ENCODE measurements around the gene PVALEF.

Gene PVALEF

GRCh38 chr17:81163051-81163695, 2.1 kb upstream of the PVALEF start:
- no peak for DNase-seq

DNA sequence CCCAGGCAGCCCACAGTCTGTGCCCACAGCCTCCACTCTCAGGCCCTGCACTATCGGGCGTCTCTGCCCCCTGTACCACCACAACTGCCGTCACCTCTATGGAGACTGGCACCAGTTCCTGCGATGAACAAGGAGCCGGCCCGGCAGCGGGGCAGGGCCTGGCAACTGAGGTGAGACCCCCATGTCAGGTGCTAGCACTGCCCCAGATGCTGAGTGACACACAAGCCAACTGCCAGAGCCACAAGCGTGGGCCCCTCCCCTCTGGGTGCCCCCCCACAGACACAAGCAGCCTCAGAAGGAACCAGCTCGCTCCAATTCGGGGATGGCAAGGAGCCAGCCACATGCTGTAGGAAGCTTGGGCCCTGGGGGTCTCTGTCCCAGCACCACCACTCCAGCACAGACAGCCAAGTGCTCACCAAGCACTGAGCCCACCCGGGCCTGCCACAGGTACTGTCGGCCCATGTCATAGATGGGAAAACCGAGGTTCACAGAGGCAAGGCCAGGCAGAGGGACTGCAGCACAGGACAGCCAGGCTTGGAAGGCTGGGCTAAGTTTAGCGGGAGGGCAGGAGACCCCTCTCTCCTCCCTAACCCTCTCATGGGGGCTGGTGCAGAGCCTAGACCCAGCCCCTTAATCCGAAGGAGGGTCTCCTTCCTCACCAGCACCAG, 1.5 kb upstream of the PVALEF start:
- DNase-seq, result no peak

- no peak for DNase-seq
Measured at GRCh38 chr17:81164371-81165245, 699 bp upstream of the PVALEF start.

GRCh38 chr17:81166033-81166492, 756 bp downstream of the PVALEF start, which contains the start of gene AATK:
Gene AATK, minus strand, starts transcription at chr17:81166221. Its CDS starts 229 bp downstream, at chr17:81165992.
- no peak for DNase-seq

- no peak for DNase-seq
Measured at GRCh38 chr17:81167194-81167524, 1.9 kb downstream of the PVALEF start.

- DNase-seq, result no peak
Measured at GRCh38 chr17:81167638-81168037, 2.3 kb downstream of the PVALEF start.

GRCh38 chr17:81169870-81170309, 4.6 kb downstream of the PVALEF start:
- no peak for DNase-seq

DNA sequence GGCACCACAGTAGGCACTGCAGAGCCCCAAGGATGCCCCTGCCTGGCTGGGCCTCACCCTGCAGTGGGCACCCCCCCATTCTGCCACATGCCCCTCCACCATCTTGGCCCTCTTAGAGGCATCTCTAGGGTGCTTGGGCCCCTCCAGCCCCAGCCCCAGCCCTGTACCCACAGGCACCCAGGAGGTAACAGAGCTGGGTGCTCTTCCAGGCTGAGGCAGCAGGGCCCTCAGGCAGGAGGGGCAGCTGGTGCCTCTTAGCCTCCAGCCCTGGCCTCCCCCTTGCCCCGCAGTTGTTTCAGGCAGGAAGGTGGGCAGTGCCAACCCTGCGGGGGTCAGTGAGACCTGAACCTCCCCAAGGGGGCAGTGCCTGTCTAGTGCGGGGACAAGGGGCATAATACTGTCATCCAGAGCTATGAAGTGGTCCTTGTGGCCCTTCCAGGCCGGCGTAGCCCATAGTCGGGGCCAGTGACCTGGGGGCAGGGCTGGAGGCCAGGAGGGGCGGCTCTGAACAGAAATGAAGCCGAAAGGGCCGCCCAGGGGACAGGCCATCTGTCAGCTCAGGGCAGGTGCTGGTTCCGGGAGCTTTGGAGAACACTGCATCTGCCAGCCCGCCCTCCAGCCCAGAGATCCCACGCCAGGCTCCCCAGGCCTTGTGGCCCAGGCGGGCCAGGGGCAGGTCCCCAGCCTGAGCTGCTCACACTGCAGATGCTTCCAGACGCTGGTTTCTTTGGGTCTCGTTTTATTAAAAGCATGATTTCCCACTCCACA, 5.6 kb downstream of the PVALEF start:
- no peak for DNase-seq

DNA sequence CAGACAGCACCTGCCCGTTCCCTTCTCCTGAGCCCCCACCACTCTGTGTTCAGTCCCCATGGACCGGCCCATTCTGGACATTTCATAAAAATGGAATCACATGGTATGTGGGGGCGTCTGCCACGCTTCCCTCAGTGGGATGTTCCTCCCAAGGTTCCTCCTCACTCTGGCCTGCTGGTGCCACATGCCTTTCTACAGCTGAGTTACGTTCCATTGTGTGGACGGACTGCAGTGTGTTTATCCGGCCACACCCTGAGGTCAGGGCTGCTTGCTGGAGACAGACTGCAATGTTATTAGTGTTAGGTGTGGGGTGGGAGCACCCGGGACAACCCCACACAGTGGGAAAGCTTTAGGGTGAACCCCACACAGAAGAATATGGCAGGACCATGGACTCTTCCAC, 6.6 kb downstream of the PVALEF start:
- peak; percentile 67 to 85 for DNase-seq

DNA sequence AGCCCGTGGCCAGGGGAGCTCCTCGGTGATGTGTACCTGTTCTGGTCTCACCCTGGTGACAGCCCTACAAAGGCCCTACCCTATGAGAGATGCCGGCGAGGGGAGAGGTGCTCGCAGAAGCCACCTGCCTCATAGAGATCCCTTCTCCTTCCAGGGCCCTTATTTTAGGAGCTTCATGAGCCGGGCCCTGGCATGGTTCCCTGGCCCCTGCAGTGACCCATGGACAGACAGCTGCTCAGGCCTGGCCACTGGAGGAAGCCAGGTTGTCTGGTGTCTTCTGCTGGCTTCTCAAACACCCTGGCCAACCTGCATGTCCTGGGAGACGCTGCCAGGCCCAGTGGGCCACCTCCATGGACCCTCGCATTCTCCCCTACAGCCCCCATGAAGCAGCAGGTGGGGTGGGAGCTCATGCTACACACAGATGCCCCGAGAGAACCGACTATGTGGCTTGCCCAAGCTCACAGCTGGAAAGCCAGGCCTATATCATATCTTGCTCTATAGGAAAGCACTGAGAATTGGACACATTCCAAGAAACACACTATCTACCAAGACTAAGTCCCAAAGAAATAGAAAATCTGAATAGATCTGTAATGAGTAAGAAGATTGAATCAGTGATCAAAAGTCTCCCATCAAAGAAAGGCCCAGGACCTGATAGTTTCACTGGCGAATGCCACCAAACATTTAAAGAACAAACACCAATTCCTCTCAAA, 7.9 kb downstream of the PVALEF start:
- no peak for DNase-seq

- no peak for DNase-seq
Measured at GRCh38 chr17:81173762-81174155, 8.5 kb downstream of the PVALEF start.

DNA sequence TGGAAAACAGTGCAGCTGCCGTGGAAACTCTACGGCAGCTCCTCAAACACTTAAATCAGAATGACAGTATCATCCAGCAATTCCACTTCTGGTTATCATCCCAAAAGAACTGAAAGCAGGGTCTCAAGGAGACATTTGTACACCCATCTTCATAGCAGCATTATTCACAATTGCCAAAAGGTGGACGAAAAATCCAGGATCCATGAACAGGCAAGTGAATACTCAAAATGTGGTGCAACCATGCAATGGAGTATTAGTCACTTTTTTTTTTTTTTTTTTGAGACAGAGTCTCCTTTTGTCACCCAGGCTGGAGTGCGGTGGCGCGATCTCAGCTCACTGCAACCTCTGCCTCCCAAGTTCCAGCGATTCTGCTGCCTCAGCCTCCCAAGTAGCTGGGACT, 11.4 kb downstream of the PVALEF start:
- peak in 1 of 2 donors; percentile 39 for DNase-seq

DNA sequence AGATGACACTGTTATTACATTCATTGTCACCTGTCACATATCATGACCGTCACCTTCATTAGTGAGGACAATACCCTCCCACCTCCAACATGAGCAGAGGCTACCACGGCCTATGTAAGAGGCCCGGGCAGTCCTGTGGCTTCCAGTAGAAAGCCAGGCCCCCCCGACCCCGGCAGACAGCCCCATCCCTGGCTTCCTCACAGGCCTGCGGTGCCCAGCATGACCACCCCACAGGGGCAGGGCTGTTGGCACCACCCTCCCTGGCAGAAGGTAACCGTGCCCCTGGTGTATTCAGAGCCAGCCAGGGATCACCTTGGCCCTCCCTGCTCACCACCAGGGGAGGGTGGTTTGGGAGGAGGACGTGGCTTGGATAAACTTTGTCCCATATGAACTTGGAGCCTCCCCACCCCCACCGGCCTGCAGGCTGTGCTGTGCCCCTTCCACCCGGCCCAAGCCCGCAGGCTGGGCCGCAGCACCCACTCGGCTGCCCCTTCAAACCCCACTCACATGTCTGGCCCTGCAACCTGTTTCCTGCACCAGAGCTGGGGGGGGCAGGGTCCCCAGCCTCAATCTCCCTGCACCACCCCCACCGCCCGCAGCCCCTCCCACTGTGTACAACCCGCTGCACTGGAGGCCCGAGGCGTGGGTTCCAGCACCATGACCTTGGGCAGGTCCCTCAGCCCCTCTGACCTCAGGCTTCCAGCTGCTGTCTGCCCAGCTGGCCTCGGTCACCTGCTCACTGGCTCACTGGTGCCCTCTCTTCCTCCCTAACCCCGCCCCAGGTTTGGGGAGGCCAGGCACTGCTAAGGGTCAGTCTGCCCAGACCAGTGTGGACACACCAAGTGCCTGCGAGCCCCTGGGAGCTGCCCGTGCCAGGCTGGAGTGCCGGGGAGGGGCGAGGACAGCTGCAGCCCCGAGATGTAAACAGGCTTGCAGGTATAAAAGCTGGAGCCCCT, 13.1 kb downstream of the PVALEF start:
- no peak for DNase-seq

GRCh38 chr17:81179220-81179619, 13.9 kb downstream of the PVALEF start:
- DNase-seq, result no peak

DNA sequence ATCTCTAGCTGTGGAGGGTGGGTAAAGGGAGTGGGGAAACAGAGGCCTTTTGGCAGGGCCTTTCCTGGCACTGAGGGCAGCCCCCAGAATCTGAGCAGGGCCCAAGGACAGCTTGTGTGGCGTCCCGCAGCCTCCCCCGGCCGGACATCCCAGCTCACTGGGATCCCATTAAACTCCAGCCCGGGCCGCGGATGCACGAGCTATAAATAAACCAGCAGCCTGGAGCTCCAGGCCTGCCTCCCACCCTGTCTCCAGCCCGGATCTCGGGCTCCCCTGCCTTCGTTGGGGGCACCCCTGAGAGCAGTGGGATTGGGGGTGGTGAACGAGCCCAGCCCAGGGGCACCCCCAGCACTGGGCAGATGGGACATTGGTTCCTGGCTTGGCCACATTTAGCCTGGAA, 14.6 kb downstream of the PVALEF start:
- no peak for DNase-seq

DNA sequence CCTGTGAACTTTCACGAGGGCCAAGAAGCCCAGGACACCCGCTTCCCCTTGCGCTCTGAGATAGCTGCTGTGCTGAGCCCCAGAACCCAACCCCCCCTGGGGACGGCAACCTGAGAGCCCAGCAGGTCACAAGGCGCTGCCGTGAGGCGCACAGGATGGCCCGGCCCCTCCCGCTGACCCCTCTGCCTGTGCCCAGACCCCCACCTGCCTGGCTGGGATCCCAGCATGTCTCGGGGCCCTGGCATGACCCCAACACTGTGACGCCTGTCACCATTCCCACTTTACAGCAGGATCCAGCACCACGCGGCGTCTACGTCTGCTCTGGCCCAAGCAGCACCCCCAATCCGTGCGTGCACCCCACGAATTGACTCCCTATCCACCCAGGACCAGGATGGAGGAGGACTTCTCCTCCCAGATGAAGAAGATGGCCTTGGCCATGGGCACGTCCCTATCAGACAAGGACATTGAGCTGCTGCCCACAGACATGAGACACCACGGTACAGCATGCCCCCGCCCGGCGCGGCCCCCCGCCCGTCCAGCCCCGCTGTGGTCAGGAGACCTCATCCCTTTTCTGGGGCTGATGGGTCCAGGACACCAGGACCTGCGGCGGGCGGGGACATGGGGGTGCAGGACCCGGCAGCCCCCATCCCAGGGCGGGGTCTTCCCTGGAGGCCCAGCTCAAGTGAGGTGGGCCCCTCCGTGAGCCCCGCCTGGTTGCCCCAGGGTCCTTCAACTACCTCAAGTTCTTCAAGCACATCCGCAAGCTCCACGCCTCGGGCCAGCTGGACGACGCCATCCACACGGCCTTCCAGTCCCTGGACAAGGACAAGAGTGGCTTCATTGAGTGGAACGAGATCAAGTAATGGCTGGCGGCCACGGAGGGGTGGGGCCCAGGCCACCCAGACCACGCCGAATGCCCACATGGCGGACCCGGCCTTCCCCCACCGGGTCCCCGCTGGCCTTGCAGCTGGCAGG, 15.8 kb downstream of the PVALEF start:
- no peak for DNase-seq

GRCh38 chr17:81181811-81182185, 16.5 kb downstream of the PVALEF start:
- no peak for DNase-seq

DNA sequence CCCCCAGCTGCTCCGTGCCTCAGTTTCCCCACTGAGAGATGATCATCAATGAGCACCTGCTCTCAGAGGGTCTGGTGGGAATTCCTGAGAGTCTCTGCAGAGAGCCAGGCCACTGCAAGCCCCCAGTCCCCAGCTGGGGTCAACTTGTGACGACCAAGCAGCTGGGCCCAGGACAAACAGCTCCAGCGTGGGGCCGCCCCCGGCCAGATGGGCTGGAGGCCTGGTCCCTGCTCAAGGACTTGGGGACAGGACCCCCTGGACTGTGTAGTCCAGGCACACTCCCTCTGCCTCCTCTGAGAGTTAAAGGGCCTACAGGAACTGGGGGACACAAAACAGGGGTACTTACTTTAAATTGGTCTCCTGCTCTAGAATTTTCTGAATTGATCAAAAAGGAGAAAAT, 17.3 kb downstream of the PVALEF start:
- DNase-seq, result no peak

- DNase-seq, result no peak
Measured at GRCh38 chr17:81183316-81183715, 18.0 kb downstream of the PVALEF start.

GRCh38 chr17:81183807-81184206, 18.5 kb downstream of the PVALEF start:
- no peak for DNase-seq
